22Rv1 (cell line): ENCODE measurements around the gene ATP11A.
"Not testable (repeated sequence)": the region's sequence is repeated elsewhere in the genome, so short reads cannot be mapped to it uniquely, and the experiment has no call there.

Experiments
- H3K27ac ChIP-seq: fragments of 450-650 bp; 2 replicates; pipeline ENCODE4 v1.5.1; 2017
- ZFX ChIP-seq: fragments of 450-650 bp; IDR thresholded peaks from 2 replicates; pipeline ENCODE4 v1.6.1; 2017; ENCODE audit warnings: antibody characterized with exemption, borderline replicate concordance
- TF ChIP-seq, protein P1 (sequence below): fragments of 450-650 bp; IDR thresholded peaks from 2 replicates; pipeline ENCODE4 v1.5.1; 2017; ENCODE audit warnings: mild to moderate bottlenecking

Gene ATP11A

GRCh38 chr13:112870737-112871287 lies 181.0 kb downstream of the ATP11A start:
- H3K27ac ChIP-seq, result no peak overlapping the region
- TF ChIP-seq, protein P1, sequence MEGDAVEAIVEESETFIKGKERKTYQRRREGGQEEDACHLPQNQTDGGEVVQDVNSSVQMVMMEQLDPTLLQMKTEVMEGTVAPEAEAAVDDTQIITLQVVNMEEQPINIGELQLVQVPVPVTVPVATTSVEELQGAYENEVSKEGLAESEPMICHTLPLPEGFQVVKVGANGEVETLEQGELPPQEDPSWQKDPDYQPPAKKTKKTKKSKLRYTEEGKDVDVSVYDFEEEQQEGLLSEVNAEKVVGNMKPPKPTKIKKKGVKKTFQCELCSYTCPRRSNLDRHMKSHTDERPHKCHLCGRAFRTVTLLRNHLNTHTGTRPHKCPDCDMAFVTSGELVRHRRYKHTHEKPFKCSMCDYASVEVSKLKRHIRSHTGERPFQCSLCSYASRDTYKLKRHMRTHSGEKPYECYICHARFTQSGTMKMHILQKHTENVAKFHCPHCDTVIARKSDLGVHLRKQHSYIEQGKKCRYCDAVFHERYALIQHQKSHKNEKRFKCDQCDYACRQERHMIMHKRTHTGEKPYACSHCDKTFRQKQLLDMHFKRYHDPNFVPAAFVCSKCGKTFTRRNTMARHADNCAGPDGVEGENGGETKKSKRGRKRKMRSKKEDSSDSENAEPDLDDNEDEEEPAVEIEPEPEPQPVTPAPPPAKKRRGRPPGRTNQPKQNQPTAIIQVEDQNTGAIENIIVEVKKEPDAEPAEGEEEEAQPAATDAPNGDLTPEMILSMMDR, result no peak
- TF ChIP-seq ZFX, result no peak

DNA sequence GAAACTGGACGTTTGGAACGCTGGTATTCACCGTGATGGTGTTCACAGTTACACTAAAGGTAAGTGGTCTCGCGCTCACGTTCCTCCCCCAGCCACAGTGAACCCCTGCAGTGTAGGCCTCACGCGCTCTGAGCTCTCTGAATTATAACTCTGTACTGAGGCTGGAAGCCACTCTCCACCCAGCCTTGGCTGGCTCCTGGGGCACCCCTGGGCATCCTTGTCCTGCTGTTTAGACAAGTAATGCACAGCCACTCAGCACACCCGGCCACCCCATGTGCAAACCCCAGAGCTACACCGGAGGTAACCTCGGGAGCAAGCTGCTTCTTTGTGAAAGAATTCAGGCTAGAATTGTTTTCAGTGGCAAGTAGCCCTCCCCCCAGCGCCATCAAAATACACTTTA lies 181.9 kb downstream of the ATP11A start:
- no peak overlapping the region for H3K27ac ChIP-seq

DNA sequence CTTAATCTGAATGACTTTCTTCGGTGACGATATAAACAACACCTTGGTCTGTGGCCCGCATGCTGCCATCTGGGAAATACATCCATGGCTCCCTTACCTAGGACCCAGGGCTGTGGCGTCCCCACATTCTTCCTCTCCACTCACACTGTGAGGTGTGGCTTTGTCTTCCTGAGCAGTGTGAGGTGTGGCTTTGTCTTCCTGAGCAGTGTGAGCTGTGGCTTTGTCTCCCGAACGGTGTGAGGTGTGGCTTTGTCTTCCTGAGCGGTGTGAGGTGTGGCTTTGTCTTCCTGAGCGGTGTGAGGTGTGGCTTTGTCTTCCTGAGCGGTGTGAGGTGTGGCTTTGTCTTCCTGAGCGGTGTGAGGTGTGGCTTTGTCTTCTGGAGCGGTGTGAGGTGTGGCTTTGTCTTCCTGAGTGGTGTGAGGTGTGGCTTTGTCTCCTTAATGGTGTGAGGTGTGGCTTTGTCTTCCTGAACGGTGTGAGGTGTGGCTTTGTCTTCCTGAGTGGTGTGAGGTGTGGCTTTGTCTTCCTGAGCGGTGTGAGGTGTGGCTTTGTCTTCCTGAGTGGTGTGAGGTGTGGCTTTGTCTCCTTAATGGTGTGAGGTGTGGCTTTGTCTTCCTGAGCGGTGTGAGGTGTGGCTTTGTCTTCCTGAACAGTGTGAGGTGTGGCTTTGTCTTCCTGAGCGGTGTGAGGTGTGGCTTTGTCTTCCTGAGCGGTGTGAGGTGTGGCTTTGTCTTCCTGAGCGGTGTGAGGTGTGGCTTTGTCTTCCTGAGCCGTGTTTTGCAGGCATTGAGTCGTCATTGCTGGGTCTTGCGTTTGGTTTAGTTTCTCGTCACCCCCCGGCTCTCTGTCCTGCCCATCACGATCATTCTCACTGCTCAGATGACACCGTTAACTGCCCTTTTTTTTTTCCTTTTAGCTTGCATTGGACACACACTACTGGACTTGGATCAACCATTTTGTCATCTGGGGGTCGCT lies 183.1 kb downstream of the ATP11A start:
- H3K27ac ChIP-seq, result not testable (repeated sequence)

More for the DNA sequence above, 181.9 kb downstream of the ATP11A start:
- TF ChIP-seq, protein P1, result no peak
- TF ChIP-seq ZFX, result no peak

DNA sequence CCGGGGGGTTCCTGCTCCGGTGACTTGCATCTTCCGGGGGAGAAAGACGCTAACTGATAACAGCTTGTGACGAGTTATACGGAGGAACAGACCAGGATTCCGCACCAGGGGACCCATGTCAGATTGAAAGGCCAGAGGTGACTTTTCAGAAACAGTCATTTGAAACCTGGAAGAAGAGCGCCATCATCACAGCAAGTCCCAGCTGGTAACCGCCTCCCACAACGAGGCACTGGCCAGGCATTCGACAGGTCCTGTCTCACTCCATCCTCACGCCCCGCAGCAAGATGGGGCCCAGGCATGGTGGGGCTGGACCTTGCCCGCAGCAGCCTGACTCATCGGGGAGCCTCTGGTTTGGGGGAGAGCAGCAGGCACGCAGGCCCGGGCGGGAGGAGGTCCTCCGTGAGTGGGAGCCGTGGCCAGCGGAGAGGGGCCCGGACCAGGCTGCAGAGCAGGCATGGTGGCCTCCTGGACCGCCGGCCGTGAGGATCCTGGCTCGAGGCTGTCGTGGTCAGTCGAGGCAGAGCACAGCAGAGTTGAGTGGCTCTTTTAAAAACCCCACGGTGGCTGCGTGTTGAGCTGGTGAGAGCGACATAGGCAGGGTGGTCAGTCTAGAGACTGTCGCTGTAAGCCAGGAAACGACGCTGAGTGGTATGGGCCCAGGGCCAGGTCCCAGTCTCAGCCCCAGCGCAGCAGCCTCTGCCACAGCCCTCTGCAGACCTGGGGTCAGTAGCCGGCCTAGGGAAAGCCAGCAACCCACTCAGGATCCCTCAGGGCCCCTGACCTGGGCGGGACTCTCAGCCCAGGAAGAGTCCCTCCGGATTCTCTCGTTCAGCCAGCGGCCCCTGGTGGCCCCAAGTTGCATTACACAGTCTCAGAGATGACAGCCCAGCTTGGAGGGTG lies 184.3 kb downstream of the ATP11A start:
- TF ChIP-seq, protein P1, result peak; percentile 87
- no peak for TF ChIP-seq ZFX
- H3K27ac ChIP-seq, result no peak overlapping the region

DNA sequence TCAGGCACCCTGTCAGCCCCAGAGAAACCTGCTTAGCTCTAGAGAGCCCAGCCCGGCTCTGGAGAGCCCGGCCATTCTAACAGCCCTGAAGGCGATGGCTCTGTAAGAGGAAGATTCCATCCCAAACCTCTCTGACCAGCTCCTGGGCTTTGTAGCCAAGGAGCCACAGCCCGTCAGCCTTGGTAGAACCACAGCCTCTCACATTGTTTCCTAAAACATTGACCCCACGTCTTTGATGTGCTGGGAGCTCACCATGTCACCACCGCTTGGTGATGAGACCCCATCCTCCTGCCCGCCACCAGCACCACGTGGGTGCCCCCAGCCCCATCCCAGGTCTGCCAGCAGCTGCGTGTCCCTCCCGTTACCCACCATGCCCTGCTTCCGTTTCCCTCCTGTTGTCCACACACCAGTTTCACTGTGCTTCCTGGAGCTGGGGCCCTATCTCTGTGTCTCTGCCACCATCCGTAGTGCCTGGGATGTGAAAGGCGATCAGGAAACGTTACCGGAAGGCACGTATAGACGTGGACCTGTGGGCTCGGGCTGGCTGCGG lies 185.0 kb downstream of the ATP11A start:
- H3K27ac ChIP-seq, result no peak overlapping the region
- TF ChIP-seq ZFX, result no peak
- TF ChIP-seq, protein P1, result peak; percentile 51

GRCh38 chr13:112875627-112876026 lies 185.8 kb downstream of the ATP11A start:
- no peak overlapping the region for H3K27ac ChIP-seq

More at GRCh38 chr13:112875627-112876026, 185.8 kb downstream of the ATP11A start:
- no peak for TF ChIP-seq ZFX
- TF ChIP-seq, protein P1, result no peak
